SK-N-SH (cell line): ENCODE data around the gene PACSIN3. TPM values are rescaled to one million over a fixed set of nuclear protein-coding genes. Genes with fewer than 3 reads are reported as not detected.

Source experiments
- CTCF ChIA-PET: fragments of 300-600, 350-600 bp; formaldehyde crosslinking; extraction: SDS; loops from one replicate; lab custom pipeline; 2021; lab: Yijun Ruan, JAX
- POLR2A ChIA-PET: fragments of 350-600 bp; sonication (Branson Sonifier 250); formaldehyde crosslinking; extraction: SDS; loops from one replicate; lab custom pipeline; 2020; ENCODE audit warnings: antibody characterized with exemption, inconsistent platforms; lab: Yijun Ruan, JAX
- DNase-seq: peaks from one replicate; pipeline ENCODE4 v3.0.0; 2012
- H2AFZ ChIP-seq: fragments of 200-600 bp; sonication (generic); 2 replicates; pipeline ENCODE4 v1.8.1; 2016; ENCODE audit warnings: antibody characterized with exemption, mild to moderate bottlenecking, low read depth
- H3F3A ChIP-seq: fragments of 200-600 bp; sonication (generic); replicated peaks from 2 replicates; pipeline ENCODE3; 2016; ENCODE audit warnings: antibody characterized with exemption, mild to moderate bottlenecking; ENCODE audit not compliant: insufficient read depth
- H3K27ac ChIP-seq, 2 experiments: fragments of 200-500 bp in 1 of 2; fragments of 200-600 bp in 1 of 2; sonication (Bioruptor generic) in 1 of 2; sonication (generic), shearing (Covaris generic) in 1 of 2; 2 replicates each; pipeline versions ENCODE4 v1.5.1 to v1.6.1; 2014 to 2016; ENCODE audit warnings: low read depth in 2 of 2, inconsistent platforms in 1 of 2, low read length in 1 of 2, mild to moderate bottlenecking in 1 of 2, mixed read lengths in 1 of 2
- H3K27me3 ChIP-seq: fragments of 200-600 bp; sonication (generic), shearing (Covaris generic); 2 replicates; pipeline ENCODE4 v1.6.1; 2016; ENCODE audit warnings: mixed run types; ENCODE audit not compliant: insufficient read depth
- H3K36me3 ChIP-seq, 2 experiments: fragments of 200-500 bp in 1 of 2; fragments of 200-600 bp in 1 of 2; sonication (Bioruptor generic) in 1 of 2; sonication (generic) in 1 of 2; replicated peaks in 1 of 2; 2 replicates each; pipeline versions ENCODE3 to v1.5.1; 2014 to 2016; ENCODE audit warnings: low read length in 1 of 2, mild to moderate bottlenecking in 1 of 2; ENCODE audit not compliant: insufficient read depth in 2 of 2, control insufficient read depth in 1 of 2
- H3K4me1 ChIP-seq, 2 experiments: fragments of 200-500 bp in 1 of 2; fragments of 200-600 bp in 1 of 2; sonication (Bioruptor generic) in 1 of 2; sonication (generic), shearing (Covaris generic) in 1 of 2; 2 replicates each; pipeline versions ENCODE4 v1.5.1 to v1.6.1; 2014 to 2016; ENCODE audit warnings: low read depth in 1 of 2, low read length in 1 of 2, mixed run types in 1 of 2; ENCODE audit not compliant: insufficient read depth in 2 of 2, control insufficient read depth in 1 of 2
- H3K4me2 ChIP-seq: fragments of 200-600 bp; sonication (generic), shearing (Covaris generic); 2 replicates; pipeline ENCODE4 v1.6.1; 2017; ENCODE audit warnings: mixed run types
- H3K4me3 ChIP-seq, 2 experiments: fragments of 200-500 bp in 1 of 2; fragments of 200-600 bp in 1 of 2; sonication (Bioruptor generic) in 1 of 2; sonication (generic), shearing (Covaris generic) in 1 of 2; 2 replicates each; pipeline versions ENCODE4 v1.5.1 to v1.8.1; 2014 to 2016; ENCODE audit warnings: low read depth in 2 of 2, inconsistent platforms in 1 of 2, low read length in 1 of 2, mild to moderate bottlenecking in 1 of 2, mixed read lengths in 1 of 2, moderate library complexity in 1 of 2
- H3K79me2 ChIP-seq: fragments of 200-600 bp; sonication (generic); 2 replicates; pipeline ENCODE4 v1.8.1; 2017; ENCODE audit warnings: mild to moderate bottlenecking; ENCODE audit not compliant: insufficient read depth
- H3K9ac ChIP-seq: fragments of 200-600 bp; sonication (generic); 2 replicates; pipeline ENCODE4 v1.6.1; 2017; ENCODE audit warnings: mixed run types
- H3K9me2 ChIP-seq: fragments of 200-600 bp; sonication (generic); 2 replicates; pipeline ENCODE4 v1.6.1; 2017; ENCODE audit warnings: mixed run types
- H3K9me3 ChIP-seq: fragments of 200-600 bp; sonication (generic); 2 replicates; pipeline ENCODE4 v1.6.1; 2017; ENCODE audit warnings: mixed run types, mild to moderate bottlenecking, moderate library complexity
- H4K20me1 ChIP-seq: fragments of 200-600 bp; sonication (generic); 2 replicates; pipeline ENCODE4 v1.6.1; 2017; ENCODE audit warnings: mild to moderate bottlenecking, mixed run types; ENCODE audit not compliant: insufficient read depth
- CHD2 ChIP-seq: fragments of 150-350 bp; IDR thresholded peaks from 2 replicates; pipeline ENCODE4 v1.6.1; 2018; ENCODE audit warnings: low read length; ENCODE audit not compliant: partially characterized antibody
- CTCF ChIP-seq: fragments of 200-600 bp; sonication (generic); IDR thresholded peaks from 2 replicates; pipeline ENCODE4 v1.6.1; 2017; ENCODE audit warnings: antibody characterized with exemption, mild to moderate bottlenecking, moderate library complexity
- EP300 ChIP-seq, 2 experiments: IDR thresholded peaks; 2 replicates each; pipeline versions ENCODE4 v1.4.0 to v1.6.1; 2012; ENCODE audit warnings: borderline replicate concordance in 1 of 2, low read depth in 1 of 2, low read length in 1 of 2
- FOXM1 ChIP-seq: IDR thresholded peaks from 2 replicates; pipeline ENCODE4 v1.4.0; 2012; ENCODE audit warnings: low read depth, mild to moderate bottlenecking
- GABPA ChIP-seq: IDR thresholded peaks from 2 replicates; pipeline ENCODE4 v1.4.0; 2012; ENCODE audit warnings: low read depth, mild to moderate bottlenecking
- IRF3 ChIP-seq: fragments of 150-350 bp; IDR thresholded peaks from 2 replicates; pipeline ENCODE4 v1.6.1; 2016; ENCODE audit warnings: mild to moderate bottlenecking, low read depth, low read length
- JUND ChIP-seq: IDR thresholded peaks from 2 replicates; pipeline ENCODE4 v1.4.0; 2012
- MXI1 ChIP-seq: IDR thresholded peaks from 2 replicates; pipeline ENCODE4 v1.6.1; 2012; ENCODE audit warnings: mild to moderate bottlenecking, low read depth, low read length, improper control_type of control experiment
- NFIC ChIP-seq: IDR thresholded peaks from 2 replicates; pipeline ENCODE4 v1.4.0; 2012; ENCODE audit warnings: borderline replicate concordance
- NRF1 ChIP-seq: IDR thresholded peaks from 2 replicates; pipeline ENCODE4 v1.6.1; 2012; ENCODE audit warnings: low read depth, mild to moderate bottlenecking, low read length
- RAD21 ChIP-seq: IDR thresholded peaks from 2 replicates; pipeline ENCODE4 v1.6.1; 2012; ENCODE audit warnings: mild to moderate bottlenecking, low read length
- RXRA ChIP-seq: IDR thresholded peaks from 2 replicates; pipeline ENCODE4 v1.4.0; 2012; ENCODE audit warnings: low read depth, mild to moderate bottlenecking, borderline replicate concordance
- SIN3A ChIP-seq: IDR thresholded peaks from 2 replicates; pipeline ENCODE4 v1.6.1; 2012; ENCODE audit warnings: low read depth, mild to moderate bottlenecking, low read length, moderate library complexity, borderline replicate concordance
- TAF1 ChIP-seq: IDR thresholded peaks from 2 replicates; pipeline ENCODE4 v1.6.1; 2012; ENCODE audit warnings: low read depth, mild to moderate bottlenecking, low read length, moderate library complexity, borderline replicate concordance
- TCF12 ChIP-seq: IDR thresholded peaks from 2 replicates; pipeline ENCODE4 v1.4.0; 2012
- TEAD4 ChIP-seq: IDR thresholded peaks from 2 replicates; pipeline ENCODE4 v1.4.0; 2012; ENCODE audit warnings: mild to moderate bottlenecking, borderline replicate concordance; ENCODE audit not compliant: insufficient read depth
- USF1 ChIP-seq: IDR thresholded peaks from 2 replicates; pipeline ENCODE4 v1.4.0; 2012; ENCODE audit warnings: low read depth, borderline replicate concordance
- YY1 ChIP-seq: IDR thresholded peaks from 2 replicates; pipeline ENCODE4 v1.4.0; 2012; ENCODE audit warnings: low read depth, mild to moderate bottlenecking
- ZBTB33 ChIP-seq: IDR thresholded peaks from 2 replicates; pipeline ENCODE4 v1.4.0; 2012; ENCODE audit warnings: low read depth, borderline replicate concordance
- WGBS: methylation state at CpG from one replicate; pipeline ENCODE4 v1.1.6; 2017; ENCODE audit warnings: low lambda C conversion rate; 5-methylcytosine and 5-hydroxymethylcytosine counted together
- polyA plus RNA-seq, 3 experiments: library from polyadenylated mRNA; depleted of rRNA; stranded (reverse); fragments of >200 nt; gene quantifications; 2 replicates each; pipeline ENCODE4 v1.2.3, GENCODE V29; 2012

Gene PACSIN3
- polyA plus RNA-seq, 1 of the 3 experiments (the other 2 are of a cell fraction): 31.1 TPM

GRCh38 chr11:47235163-47235562, 48.9 kb upstream of the PACSIN3 start:
- peak; percentile 5 for DNase-seq
- CTCF ChIA-PET: interaction anchor here (0.7 to 5.8 kb wide), 10 partner anchors 8 to 139 kb away, joined by 3 to 31 read pairs (median 5); partner anchors contain the start of genes ACP2 and ARFGAP2
- Histone ChIP-seq H3K9ac (no peak overlapping the region), H3K27ac (no peak overlapping the region), H3K27me3 (no peaks in the 10 kb centered on the region), H3K4me1 (peaks cover 2 to 14% of the 10 kb centered on the region in 2 experiments; a peak in 2 of 4 replicates), H3K79me2 (no peaks in the 10 kb centered on the region), H3K9me2 (no peaks in the 10 kb centered on the region), H3K9me3 (no peaks in the 10 kb centered on the region), H3K4me3 (no peak overlapping the region), H3F3A (peaks cover 33% of the 10 kb centered on the region), H4K20me1 (no peaks in the 10 kb centered on the region), H3K36me3 (peaks cover 32 to 46% of the 10 kb centered on the region in 2 experiments), H3K4me2 (no peak overlapping the region), H2AFZ (no peak overlapping the region)
- POLR2A ChIA-PET: interaction anchor here (0.7 to 3.4 kb wide), 5 partner anchors 13 to 48 kb away, joined by 3 to 12 read pairs (median 6); partner anchors contain the start of genes ACP2 and DDB2
- TF ChIP-seq EP300 (IDR thresholded peaks at IDR 0.05; ENCODE audit: borderline replicate concordance in 1 of 2, low read depth in 1 of 2, low read length in 1 of 2) (no peak), JUND (no peak), RXRA (no peak), MXI1 (no peak), RAD21 (no peak), TEAD4 (no peak), SIN3A (no peak), TCF12 (no peak), USF1 (no peak), TAF1 (no peak), CHD2 (no peak), YY1 (no peak), FOXM1 (no peak), IRF3 (no peak)
- 90% methylated on average over 12 of the region's 12 CpGs for WGBS

GRCh38 chr11:47234669-47235100, 48.5 kb upstream of the PACSIN3 start:
- Histone ChIP-seq H3K27ac (no peak overlapping the region), H3K79me2 (no peaks in the 10 kb centered on the region), H3F3A (peaks cover 33% of the 10 kb centered on the region)
- no peak for TF ChIP-seq FOXM1
- no peak for TF ChIP-seq NRF1
- no peak for TF ChIP-seq NFIC
- no peak for TF ChIP-seq RXRA
- TF ChIP-seq JUND: no peak
- TF ChIP-seq GABPA: no peak
- TF ChIP-seq ZBTB33: no peak
- TF ChIP-seq CTCF: no peak
- TF ChIP-seq, all 33 proteins: peak for 0
- Histone ChIP-seq H3K4me2 (no peak overlapping the region), H3K4me1 (peaks cover 2 to 14% of the 10 kb centered on the region in 2 experiments; a peak in 2 of 4 replicates), H3K4me3 (no peak overlapping the region), H4K20me1 (no peaks in the 10 kb centered on the region), H3K27me3 (no peaks in the 10 kb centered on the region), H3K9me3 (no peaks in the 10 kb centered on the region), H3K9ac (no peak overlapping the region), H3K9me2 (no peaks in the 10 kb centered on the region), H2AFZ (no peak overlapping the region), H3K36me3 (peaks cover 28 to 48% of the 10 kb centered on the region in 2 experiments)
- peak; percentile 4 for DNase-seq
- ChIA-PET CTCF (interaction anchor here (0.7 to 5.8 kb wide), 10 partner anchors 8 to 120 kb away, joined by 3 to 31 read pairs (median 5); partner anchors contain the start of genes ACP2 and ARFGAP2), POLR2A (interaction anchor here (0.8 to 3.4 kb wide), 5 partner anchors 14 to 47 kb away, joined by 3 to 12 read pairs (median 3); partner anchors contain the start of genes ACP2 and DDB2)
- 70% methylated on average over 12 of the region's 12 CpGs for WGBS
